GM12891 (cell line): ENCODE data around the gene FXR2.

Experiments used
- POLR2A ChIP-seq: IDR thresholded peaks from 2 replicates; pipeline ENCODE4 v1.6.1; 2011; ENCODE audit warnings: low read depth, low read length, control low read depth
- POLR2AphosphoS5 ChIP-seq: IDR thresholded peaks from 2 replicates; pipeline ENCODE4 v1.6.1; 2011; ENCODE audit warnings: low read depth, low read length, control low read depth
- SPI1 ChIP-seq: IDR thresholded peaks from 2 replicates; pipeline ENCODE4 v1.6.1; 2011; ENCODE audit warnings: low read depth, low read length, control low read depth
- TAF1 ChIP-seq: IDR thresholded peaks from 2 replicates; pipeline ENCODE4 v1.6.1; 2011; ENCODE audit warnings: low read depth, low read length, control low read depth

DNA sequence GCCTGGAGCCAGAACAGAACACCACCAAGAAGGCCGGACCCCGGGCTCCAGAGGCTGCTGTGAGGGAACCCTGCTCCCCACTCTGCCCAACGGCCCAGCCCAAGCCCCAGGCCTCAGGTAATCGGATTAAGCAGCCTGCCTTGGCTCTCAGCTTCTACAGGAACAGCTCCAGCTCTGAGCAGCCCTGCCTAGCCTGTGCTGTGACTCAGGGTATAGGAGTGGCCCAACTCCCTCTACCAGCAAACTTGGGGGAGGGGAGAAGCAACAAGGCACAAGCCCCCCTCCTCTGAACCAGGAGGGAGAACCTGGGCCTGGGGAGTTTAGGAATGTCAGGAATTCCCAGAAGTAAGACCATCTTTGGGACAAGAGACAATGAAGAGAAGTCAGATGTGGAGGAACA lies 24.0 kb downstream of the FXR2 start:
- TF ChIP-seq POLR2AphosphoS5 (no peak), TAF1 (no peak), POLR2A (no peak), SPI1 (no peak)
